RWPE1 (cell line): Measurements from ENCODE around the gene CTSC.

Source experiments
- CTCF ChIA-PET: fragments of 350-600 bp; sonication (Branson Sonifier 250); formaldehyde crosslinking; extraction: SDS; loops from one replicate; lab custom pipeline; 2021; lab: Yijun Ruan, JAX
- POLR2A ChIA-PET: fragments of 400-600 bp; formaldehyde crosslinking; extraction: SDS; loops from one replicate; lab custom pipeline; 2020; ENCODE audit warnings: antibody characterized with exemption; ENCODE audit not compliant: low non-redundant PET; lab: Yijun Ruan, JAX
- DNase-seq: peaks from one replicate; pipeline ENCODE4 v3.0.0; 2012; ENCODE audit warnings: low spot score
- H3K27ac ChIP-seq: fragments of 450-650 bp; 2 replicates; pipeline ENCODE4 v1.5.1; 2017
- TF ChIP-seq, protein P1 (sequence below): fragments of 450-650 bp; conservative IDR thresholded peaks from 2 replicates; pipeline ENCODE4 v1.5.1; 2017; ENCODE audit warnings: low read depth, mild to moderate bottlenecking

The CTSC gene

GRCh38 chr11:88300888-88301487 lies 36.5 kb downstream of the CTSC start:
- TF ChIP-seq, protein P1, sequence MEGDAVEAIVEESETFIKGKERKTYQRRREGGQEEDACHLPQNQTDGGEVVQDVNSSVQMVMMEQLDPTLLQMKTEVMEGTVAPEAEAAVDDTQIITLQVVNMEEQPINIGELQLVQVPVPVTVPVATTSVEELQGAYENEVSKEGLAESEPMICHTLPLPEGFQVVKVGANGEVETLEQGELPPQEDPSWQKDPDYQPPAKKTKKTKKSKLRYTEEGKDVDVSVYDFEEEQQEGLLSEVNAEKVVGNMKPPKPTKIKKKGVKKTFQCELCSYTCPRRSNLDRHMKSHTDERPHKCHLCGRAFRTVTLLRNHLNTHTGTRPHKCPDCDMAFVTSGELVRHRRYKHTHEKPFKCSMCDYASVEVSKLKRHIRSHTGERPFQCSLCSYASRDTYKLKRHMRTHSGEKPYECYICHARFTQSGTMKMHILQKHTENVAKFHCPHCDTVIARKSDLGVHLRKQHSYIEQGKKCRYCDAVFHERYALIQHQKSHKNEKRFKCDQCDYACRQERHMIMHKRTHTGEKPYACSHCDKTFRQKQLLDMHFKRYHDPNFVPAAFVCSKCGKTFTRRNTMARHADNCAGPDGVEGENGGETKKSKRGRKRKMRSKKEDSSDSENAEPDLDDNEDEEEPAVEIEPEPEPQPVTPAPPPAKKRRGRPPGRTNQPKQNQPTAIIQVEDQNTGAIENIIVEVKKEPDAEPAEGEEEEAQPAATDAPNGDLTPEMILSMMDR = no peak
- CTCF ChIA-PET = no interaction called here
- POLR2A ChIA-PET = no interaction called here
- no peak overlapping the region for H3K27ac ChIP-seq
- no peak for DNase-seq

DNA sequence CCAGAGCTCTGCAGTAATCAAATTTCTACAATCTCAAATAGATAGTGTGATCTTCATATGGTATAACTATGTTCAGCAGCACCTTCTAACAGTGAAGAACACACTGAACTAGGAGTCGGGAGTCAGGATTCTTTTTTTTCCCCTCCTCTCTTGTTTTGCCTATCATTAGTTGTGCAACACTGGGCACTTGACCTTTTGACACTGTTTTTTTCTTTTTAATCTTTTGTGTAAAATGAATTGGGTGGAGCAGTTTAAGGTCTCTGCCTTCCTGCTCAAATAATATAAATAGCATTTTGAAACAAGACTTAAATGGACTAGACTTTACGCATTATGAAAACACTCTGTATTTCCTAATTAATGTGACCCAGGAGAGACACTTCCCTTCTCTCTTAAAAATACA lies 39.7 kb downstream of the CTSC start:
- no peak for DNase-seq
- H3K27ac ChIP-seq = no peak overlapping the region
- ChIA-PET POLR2A (no interaction called here), CTCF (no interaction called here)
- TF ChIP-seq, protein P1 = no peak

DNA sequence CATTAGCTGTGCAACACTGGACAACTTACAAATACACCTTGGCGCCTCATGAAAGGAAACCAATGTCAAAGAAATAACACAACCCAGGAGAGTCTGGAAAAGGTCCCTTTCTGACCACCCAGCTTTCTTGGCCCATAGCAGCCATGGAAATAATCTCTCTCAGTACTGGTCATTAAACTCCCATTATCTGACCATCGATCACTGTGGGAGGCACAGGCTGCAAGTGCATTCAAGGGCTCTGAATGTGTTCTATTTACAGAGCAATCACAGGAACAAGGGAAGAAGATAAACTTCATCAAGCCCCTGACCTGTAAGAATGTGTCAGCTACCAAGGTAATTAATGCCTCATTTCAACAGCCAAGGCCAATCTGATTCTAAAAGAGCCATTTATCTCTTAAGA lies 40.1 kb downstream of the CTSC start:
- CTCF ChIA-PET = interaction anchor here (0.5 kb wide), 1 partner anchor 130 kb away, joined by 3 read pairs; no protein-coding TSS in a partner anchor
- H3K27ac ChIP-seq = no peak overlapping the region
- POLR2A ChIA-PET = no interaction called here
- no peak for DNase-seq
- TF ChIP-seq, protein P1 = no peak

GRCh38 chr11:88295028-88295427 lies 42.5 kb downstream of the CTSC start:
- TF ChIP-seq, protein P1 = no peak
- no peak overlapping the region for H3K27ac ChIP-seq
- ChIA-PET POLR2A (no interaction called here), CTCF (interaction anchor here (0.6 to 1.5 kb wide), 2 partner anchors 278 to 279 kb away, joined by 3 to 8 read pairs; no protein-coding TSS in a partner anchor)
- DNase-seq = no peak

DNA sequence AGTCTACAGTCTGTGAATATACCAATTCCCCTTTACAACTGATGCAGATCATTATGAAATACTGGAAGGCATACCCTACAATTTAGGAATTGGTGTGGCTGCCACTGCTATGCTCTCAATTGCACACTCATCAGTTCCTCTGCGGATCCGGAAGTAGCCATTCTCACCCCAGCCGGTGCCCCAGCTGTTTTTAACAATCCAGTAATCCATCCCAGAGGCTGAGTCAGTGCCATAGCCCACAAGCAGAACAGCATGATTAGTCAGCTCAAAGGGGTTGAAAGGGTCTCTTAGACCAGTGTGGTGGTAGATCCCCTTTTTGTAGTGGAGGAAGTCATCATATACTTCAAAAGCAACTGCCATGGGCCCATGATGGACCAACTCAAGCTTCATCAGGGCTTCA lies 43.6 kb downstream of the CTSC start:
- H3K27ac ChIP-seq = no peak overlapping the region
- DNase-seq = no peak
- CTCF ChIA-PET = interaction anchor here (1.4 to 1.5 kb wide), 2 partner anchors 277 to 278 kb away, joined by 7 to 8 read pairs; no protein-coding TSS in a partner anchor
- TF ChIP-seq, protein P1 = no peak
- POLR2A ChIA-PET = no interaction called here

GRCh38 chr11:88292171-88292843 lies 45.2 kb downstream of the CTSC start:
- POLR2A ChIA-PET = no interaction called here
- CTCF ChIA-PET = interaction anchor here (1.4 kb wide), 1 partner anchor 276 kb away, joined by 7 read pairs; no protein-coding TSS in a partner anchor
- TF ChIP-seq, protein P1 = 0 out of 2 replicates have a peak, but pooled peaks have one; percentile 22
- H3K27ac ChIP-seq = no peak overlapping the region
- DNase-seq = peak; percentile 20
